Activated CD8-positive, alpha-beta T cell treated with anti-CD3 and anti-CD28 coated beads for 36 hours (primary cell): Measurements from ENCODE around the gene KCMF1. TPM values are rescaled to one million over a fixed set of nuclear protein-coding genes. Genes with fewer than 3 reads are reported as not detected.
A peak's percentile ranks its signal among the peaks of the same experiment; 100 is the strongest.

Experiments used
- ATAC-seq: fragments of 200-7000 bp; cut with Tn5 transposase; one replicate; pipeline ENCODE4 v1.10.0; 2021; ENCODE audit warnings: mild to moderate bottlenecking, moderate library complexity
- CTCF ChIA-PET: fragments of 350-600 bp; sonication (Branson Sonifier 250); formaldehyde crosslinking; loops from one replicate; lab custom pipeline; 2021; ENCODE audit warnings: antibody characterized with exemption; lab: Charles Lee
- POLR2A ChIA-PET: fragments of 350-600 bp; sonication (Branson Sonifier 250); formaldehyde crosslinking; loops from one replicate; lab custom pipeline; 2021; ENCODE audit warnings: antibody characterized with exemption; lab: Charles Lee
- DNase-seq: peaks from one replicate; pipeline ENCODE4 v3.0.0-alpha.2; 2020
- H3K27ac Mint-ChIP-seq: one replicate; pipeline ENCODE4 v1.8.0; 2021; ENCODE audit warnings: mild to moderate bottlenecking, mixed read lengths
- H3K27me3 Mint-ChIP-seq: one replicate; pipeline ENCODE4 v1.8.0; 2021; ENCODE audit warnings: mixed read lengths
- H3K36me3 Mint-ChIP-seq: one replicate; pipeline ENCODE4 v1.8.0; 2021; ENCODE audit warnings: low read depth, mixed read lengths
- H3K4me1 Mint-ChIP-seq: one replicate; pipeline ENCODE4 v1.8.0; 2021; ENCODE audit warnings: low read depth, mixed read lengths
- H3K4me3 Mint-ChIP-seq: one replicate; pipeline ENCODE4 v1.8.0; 2021; ENCODE audit warnings: mild to moderate bottlenecking, moderate library complexity, mixed read lengths
- H3K9me3 Mint-ChIP-seq: one replicate; pipeline ENCODE4 v1.8.0; 2021; ENCODE audit warnings: mixed read lengths
- CTCF ChIP-seq: fragments of 200-600 bp; IDR thresholded peaks from one replicate; pipeline ENCODE4 v1.8.0; 2022; ENCODE audit warnings: antibody characterized with exemption, mild to moderate bottlenecking
- intact Hi-C: fragments of 100-400 bp; cut with micrococcal nuclease; formaldehyde crosslinking; loops from one replicate; pipeline ENCODE4 v1.10.0; 2022
- total RNA-seq, 2 experiments: library from RNA; stranded (reverse); gene quantifications; one replicate each; pipeline ENCODE4 v1.2.3, GENCODE V29; 2021

The KCMF1 gene
- total RNA-seq, 2 experiments from 2014 or later: 101 to 105 TPM

GRCh38 chr2:84953535-84953934 is 17.4 kb upstream of the KCMF1 start:
- Mint-ChIP-seq H3K9me3 (no peaks in the 10 kb centered on the region), H3K4me1 (peaks cover 7% of the 10 kb centered on the region), H3K36me3 (peaks cover 8% of the 10 kb centered on the region), H3K4me3 (no peak overlapping the region), H3K27ac (no peak overlapping the region), H3K27me3 (no peaks in the 10 kb centered on the region)
- ChIA-PET POLR2A (interaction anchor here (0.8 kb wide), 1 partner anchor 13 kb away, joined by 3 read pairs; no protein-coding TSS in a partner anchor), CTCF (interaction anchor here (0.6 to 1.4 kb wide), 3 partner anchors 16 to 247 kb away, joined by 3 to 4 read pairs (median 3); no protein-coding TSS in a partner anchor)
- DNase-seq (no peak), ATAC-seq (no peak)
- intact Hi-C loops: no loop called here
- no peak for TF ChIP-seq CTCF

GRCh38 chr2:84954329-84954728 is 16.6 kb upstream of the KCMF1 start:
- H3K27ac Mint-ChIP-seq: no peak overlapping the region
- ChIA-PET CTCF (interaction anchor here (0.6 to 1.4 kb wide), 3 partner anchors 15 to 63 kb away, joined by 3 to 4 read pairs (median 3); no protein-coding TSS in a partner anchor), POLR2A (interaction anchor here (1.0 kb wide), 1 partner anchor 15 kb away, joined by 4 read pairs; no protein-coding TSS in a partner anchor)
- peaks cover 9% of the 10 kb centered on the region for H3K4me1 Mint-ChIP-seq
- no peaks in the 10 kb centered on the region for H3K27me3 Mint-ChIP-seq
- no peak for TF ChIP-seq CTCF
- peaks cover 8% of the 10 kb centered on the region for H3K36me3 Mint-ChIP-seq
- DNase-seq (no peak), ATAC-seq (no peak)
- H3K4me3 Mint-ChIP-seq: no peak overlapping the region
- intact Hi-C loops: no loop called here
- H3K9me3 Mint-ChIP-seq: no peaks in the 10 kb centered on the region

GRCh38 chr2:84956334-84957297 is 14.3 kb upstream of the KCMF1 start:
- H3K4me1 Mint-ChIP-seq: peaks cover 12% of the 10 kb centered on the region
- peaks cover 17% of the 10 kb centered on the region for H3K36me3 Mint-ChIP-seq
- DNase-seq (no peak), ATAC-seq (no peak)
- H3K27me3 Mint-ChIP-seq: no peaks in the 10 kb centered on the region
- peak overlapping the region; percentile 67 for H3K27ac Mint-ChIP-seq
- ChIA-PET CTCF (interaction anchor here (0.8 to 3.0 kb wide), 4 partner anchors 10 to 31 kb away, joined by 3 to 12 read pairs (median 6); no protein-coding TSS in a partner anchor), POLR2A (interaction anchor here (0.6 to 1.4 kb wide), 3 partner anchors 10 to 31 kb away, joined by 3 to 5 read pairs (median 4); no protein-coding TSS in a partner anchor)
- intact Hi-C loops: no loop called here
- no peaks in the 10 kb centered on the region for H3K9me3 Mint-ChIP-seq
- no peak for TF ChIP-seq CTCF
- no peak overlapping the region for H3K4me3 Mint-ChIP-seq

- DNase-seq (no peak), ATAC-seq (no peak)
- ChIA-PET CTCF (interaction anchor here (1.0 to 3.0 kb wide), 4 partner anchors 11 to 32 kb away, joined by 3 to 12 read pairs (median 6); no protein-coding TSS in a partner anchor), POLR2A (interaction anchor here (1.4 to 2.0 kb wide), 4 partner anchors 10 to 13 kb away, joined by 4 to 8 read pairs (median 4); no protein-coding TSS in a partner anchor)
- Mint-ChIP-seq H3K4me1 (peaks cover 13% of the 10 kb centered on the region), H3K36me3 (peaks cover 22% of the 10 kb centered on the region), H3K9me3 (no peaks in the 10 kb centered on the region), H3K27ac (peak overlapping the region; percentile 7), H3K27me3 (no peaks in the 10 kb centered on the region), H3K4me3 (no peak overlapping the region)
- intact Hi-C loops: no loop called here
- TF ChIP-seq CTCF: no peak
Observed at GRCh38 chr2:84957771-84958134, 13.2 kb upstream of the KCMF1 start.
